ENCODE data around the gene TBC1D3B.
"Not testable (repeated sequence)": the region's sequence is repeated elsewhere in the genome, so short reads cannot be mapped to it uniquely, and the experiment has no call there.

DNA sequence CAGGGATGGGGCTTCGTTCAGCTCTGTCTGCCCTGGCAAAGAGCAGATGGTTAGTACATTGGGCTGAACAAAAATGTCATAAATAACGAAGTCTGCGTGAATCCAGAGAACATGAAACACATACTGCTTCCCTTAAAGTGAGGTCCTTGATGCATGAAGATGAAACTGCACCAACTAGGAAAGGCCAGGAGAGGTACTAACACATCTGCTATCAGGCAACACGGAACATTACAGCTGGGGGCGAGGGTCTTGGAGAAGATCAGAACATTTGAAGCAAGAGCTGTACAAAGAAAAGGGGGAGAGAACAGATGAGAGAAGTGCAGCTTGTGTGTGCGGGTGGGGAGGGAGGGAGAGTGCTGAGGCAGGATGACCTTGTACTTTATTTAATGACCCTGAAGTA lies 30.9 kb upstream of the TBC1D3B start:
- TF ChIP-seq POLR2AphosphoS5 (IDR thresholded peaks at IDR 0.05; ENCODE audit: low read depth, low read length); SIN3A (IDR thresholded peaks at IDR 0.05; ENCODE audit: borderline replicate concordance, insufficient read depth, low read depth, low read length): not testable (repeated sequence)
- TF ChIP-seq, protein P1, sequence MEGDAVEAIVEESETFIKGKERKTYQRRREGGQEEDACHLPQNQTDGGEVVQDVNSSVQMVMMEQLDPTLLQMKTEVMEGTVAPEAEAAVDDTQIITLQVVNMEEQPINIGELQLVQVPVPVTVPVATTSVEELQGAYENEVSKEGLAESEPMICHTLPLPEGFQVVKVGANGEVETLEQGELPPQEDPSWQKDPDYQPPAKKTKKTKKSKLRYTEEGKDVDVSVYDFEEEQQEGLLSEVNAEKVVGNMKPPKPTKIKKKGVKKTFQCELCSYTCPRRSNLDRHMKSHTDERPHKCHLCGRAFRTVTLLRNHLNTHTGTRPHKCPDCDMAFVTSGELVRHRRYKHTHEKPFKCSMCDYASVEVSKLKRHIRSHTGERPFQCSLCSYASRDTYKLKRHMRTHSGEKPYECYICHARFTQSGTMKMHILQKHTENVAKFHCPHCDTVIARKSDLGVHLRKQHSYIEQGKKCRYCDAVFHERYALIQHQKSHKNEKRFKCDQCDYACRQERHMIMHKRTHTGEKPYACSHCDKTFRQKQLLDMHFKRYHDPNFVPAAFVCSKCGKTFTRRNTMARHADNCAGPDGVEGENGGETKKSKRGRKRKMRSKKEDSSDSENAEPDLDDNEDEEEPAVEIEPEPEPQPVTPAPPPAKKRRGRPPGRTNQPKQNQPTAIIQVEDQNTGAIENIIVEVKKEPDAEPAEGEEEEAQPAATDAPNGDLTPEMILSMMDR (IDR thresholded peaks at IDR 0.05): not testable (repeated sequence)
- TF ChIP-seq, protein P2, sequence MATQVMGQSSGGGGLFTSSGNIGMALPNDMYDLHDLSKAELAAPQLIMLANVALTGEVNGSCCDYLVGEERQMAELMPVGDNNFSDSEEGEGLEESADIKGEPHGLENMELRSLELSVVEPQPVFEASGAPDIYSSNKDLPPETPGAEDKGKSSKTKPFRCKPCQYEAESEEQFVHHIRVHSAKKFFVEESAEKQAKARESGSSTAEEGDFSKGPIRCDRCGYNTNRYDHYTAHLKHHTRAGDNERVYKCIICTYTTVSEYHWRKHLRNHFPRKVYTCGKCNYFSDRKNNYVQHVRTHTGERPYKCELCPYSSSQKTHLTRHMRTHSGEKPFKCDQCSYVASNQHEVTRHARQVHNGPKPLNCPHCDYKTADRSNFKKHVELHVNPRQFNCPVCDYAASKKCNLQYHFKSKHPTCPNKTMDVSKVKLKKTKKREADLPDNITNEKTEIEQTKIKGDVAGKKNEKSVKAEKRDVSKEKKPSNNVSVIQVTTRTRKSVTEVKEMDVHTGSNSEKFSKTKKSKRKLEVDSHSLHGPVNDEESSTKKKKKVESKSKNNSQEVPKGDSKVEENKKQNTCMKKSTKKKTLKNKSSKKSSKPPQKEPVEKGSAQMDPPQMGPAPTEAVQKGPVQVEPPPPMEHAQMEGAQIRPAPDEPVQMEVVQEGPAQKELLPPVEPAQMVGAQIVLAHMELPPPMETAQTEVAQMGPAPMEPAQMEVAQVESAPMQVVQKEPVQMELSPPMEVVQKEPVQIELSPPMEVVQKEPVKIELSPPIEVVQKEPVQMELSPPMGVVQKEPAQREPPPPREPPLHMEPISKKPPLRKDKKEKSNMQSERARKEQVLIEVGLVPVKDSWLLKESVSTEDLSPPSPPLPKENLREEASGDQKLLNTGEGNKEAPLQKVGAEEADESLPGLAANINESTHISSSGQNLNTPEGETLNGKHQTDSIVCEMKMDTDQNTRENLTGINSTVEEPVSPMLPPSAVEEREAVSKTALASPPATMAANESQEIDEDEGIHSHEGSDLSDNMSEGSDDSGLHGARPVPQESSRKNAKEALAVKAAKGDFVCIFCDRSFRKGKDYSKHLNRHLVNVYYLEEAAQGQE (IDR thresholded peaks at IDR 0.05; ENCODE audit: insufficient read depth in 1 of 2, low read depth in 2 of 2, low read length in 1 of 2): not testable (repeated sequence)

Data from Panc1 (cell line).